OCI-LY1 (cell line): ENCODE measurements around the gene TLE2.

Experiments used
- H2AFZ ChIP-seq: fragments of 200-600 bp; sonication (generic), shearing (Covaris generic); 2 replicates; pipeline ENCODE4 v1.6.0; 2014; ENCODE audit warnings: antibody characterized with exemption, mild to moderate bottlenecking, low read length
- H3F3A ChIP-seq: fragments of 200-600 bp; sonication (generic), shearing (Covaris generic); 2 replicates; pipeline ENCODE4 v1.6.0; 2014; ENCODE audit warnings: mild to moderate bottlenecking, antibody characterized with exemption, low read length, moderate library complexity; ENCODE audit not compliant: insufficient read depth
- H3K27ac ChIP-seq: fragments of 200-600 bp; sonication (generic); 2 replicates; pipeline ENCODE4 v1.5.1; 2014; ENCODE audit warnings: low read length, mixed run types, mild to moderate bottlenecking, low read depth; ENCODE audit not compliant: poor library complexity, severe bottlenecking
- H3K27me3 ChIP-seq: fragments of 200-600 bp; sonication (generic); 2 replicates; pipeline ENCODE4 v1.6.0; 2014; ENCODE audit warnings: antibody characterized with exemption, mild to moderate bottlenecking, low read length, moderate library complexity; ENCODE audit not compliant: insufficient read depth
- H3K36me3 ChIP-seq: fragments of 200-600 bp; sonication (generic); 2 replicates; pipeline ENCODE4 v1.6.1; 2014; ENCODE audit warnings: mild to moderate bottlenecking, antibody characterized with exemption, low read length, moderate library complexity, mixed read lengths; ENCODE audit not compliant: insufficient read depth
- H3K4me1 ChIP-seq: fragments of 200-600 bp; sonication (generic); 2 replicates; pipeline ENCODE4 v1.5.1; 2014; ENCODE audit warnings: mild to moderate bottlenecking, low read length, moderate library complexity; ENCODE audit not compliant: insufficient read depth, severe bottlenecking
- H3K4me2 ChIP-seq: fragments of 200-600 bp; sonication (generic), shearing (Covaris generic); 2 replicates; pipeline ENCODE4 v1.6.1; 2014; ENCODE audit warnings: low read length
- H3K4me3 ChIP-seq: fragments of 200-600 bp; sonication (generic); 2 replicates; pipeline ENCODE4 v1.5.1; 2014; ENCODE audit warnings: low read length, low read depth, mild to moderate bottlenecking, mixed read lengths; ENCODE audit not compliant: poor library complexity, severe bottlenecking
- H3K79me2 ChIP-seq: fragments of 200-600 bp; shearing (Covaris generic); 2 replicates; pipeline ENCODE4 v1.6.1; 2016; ENCODE audit warnings: mixed run types, low read length, mixed read lengths; ENCODE audit not compliant: insufficient read depth
- H3K9ac ChIP-seq: fragments of 200-600 bp; sonication (generic), shearing (Covaris generic); 2 replicates; pipeline ENCODE4 v1.6.1; 2014; ENCODE audit warnings: mild to moderate bottlenecking, low read length, mixed read lengths
- H3K9me2 ChIP-seq: fragments of 200-600 bp; sonication (generic), shearing (Covaris generic); 2 replicates; pipeline ENCODE4 v1.6.1; 2014; ENCODE audit warnings: low read depth, mild to moderate bottlenecking, low read length, mixed read lengths
- H3K9me3 ChIP-seq: fragments of 200-600 bp; shearing (Covaris generic); 2 replicates; pipeline ENCODE4 v1.6.1; 2014; ENCODE audit warnings: low read length, mixed read lengths
- H4K20me1 ChIP-seq: fragments of 200-600 bp; sonication (generic), shearing (Covaris generic); 2 replicates; pipeline ENCODE4 v1.6.0; 2016; ENCODE audit warnings: mild to moderate bottlenecking, low read length; ENCODE audit not compliant: insufficient read depth
- EZH2 ChIP-seq: fragments of 200-600 bp; sonication (generic), shearing (Covaris generic); IDR thresholded peaks from 2 replicates; pipeline ENCODE4 v1.8.0; 2017; ENCODE audit warnings: borderline replicate concordance, mixed run types, mild to moderate bottlenecking, antibody characterized with exemption, low read length, moderate library complexity, mixed read lengths
- TF ChIP-seq, protein P1 (sequence below): fragments of 200-600 bp; sonication (generic), shearing (Covaris generic); IDR thresholded peaks from 2 replicates; pipeline ENCODE4 v1.5.1; 2017; ENCODE audit warnings: mild to moderate bottlenecking, antibody characterized with exemption, low read length, moderate library complexity, mixed read lengths

Gene TLE2

DNA sequence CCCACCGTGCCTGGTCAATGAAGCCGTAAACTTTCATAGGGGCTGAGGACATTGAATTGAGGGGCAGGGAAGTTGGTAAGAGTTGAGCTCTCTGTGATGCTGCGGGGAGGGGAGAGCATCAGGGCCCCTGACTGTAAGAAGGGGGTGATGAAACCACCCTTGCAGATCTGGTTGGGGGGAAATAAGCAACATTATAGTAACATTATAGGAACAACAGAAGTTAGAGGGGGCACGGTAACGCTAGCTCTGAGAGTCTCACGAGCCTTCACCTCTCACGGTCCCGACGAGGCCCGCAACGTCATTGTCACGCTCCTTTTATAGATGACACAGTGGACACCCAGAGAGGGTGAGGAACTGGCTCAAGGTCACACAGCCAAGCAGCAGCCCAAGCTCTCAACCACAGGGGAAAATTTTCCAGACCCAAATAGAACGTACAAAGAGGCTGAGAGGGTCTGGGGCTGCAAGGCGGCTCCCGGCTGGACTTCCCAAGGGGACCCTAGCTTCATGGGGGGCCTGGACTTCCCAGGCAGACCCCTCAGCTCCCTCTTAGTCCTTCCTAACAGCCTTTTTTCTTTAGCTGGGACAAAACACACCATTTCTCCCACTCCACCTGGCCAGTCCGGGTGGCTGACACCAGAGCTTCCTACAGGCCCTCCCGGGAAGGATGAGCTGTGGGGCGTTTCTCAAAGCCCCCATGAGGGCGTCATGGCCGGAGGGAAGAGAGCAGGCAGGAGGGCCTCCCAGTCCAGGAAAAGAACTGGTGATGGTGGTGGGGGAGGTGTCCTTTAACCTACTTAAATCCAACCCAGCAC is 29.1 kb upstream of the TLE2 start:
- TF ChIP-seq EZH2, result no peak
- TF ChIP-seq, protein P1, sequence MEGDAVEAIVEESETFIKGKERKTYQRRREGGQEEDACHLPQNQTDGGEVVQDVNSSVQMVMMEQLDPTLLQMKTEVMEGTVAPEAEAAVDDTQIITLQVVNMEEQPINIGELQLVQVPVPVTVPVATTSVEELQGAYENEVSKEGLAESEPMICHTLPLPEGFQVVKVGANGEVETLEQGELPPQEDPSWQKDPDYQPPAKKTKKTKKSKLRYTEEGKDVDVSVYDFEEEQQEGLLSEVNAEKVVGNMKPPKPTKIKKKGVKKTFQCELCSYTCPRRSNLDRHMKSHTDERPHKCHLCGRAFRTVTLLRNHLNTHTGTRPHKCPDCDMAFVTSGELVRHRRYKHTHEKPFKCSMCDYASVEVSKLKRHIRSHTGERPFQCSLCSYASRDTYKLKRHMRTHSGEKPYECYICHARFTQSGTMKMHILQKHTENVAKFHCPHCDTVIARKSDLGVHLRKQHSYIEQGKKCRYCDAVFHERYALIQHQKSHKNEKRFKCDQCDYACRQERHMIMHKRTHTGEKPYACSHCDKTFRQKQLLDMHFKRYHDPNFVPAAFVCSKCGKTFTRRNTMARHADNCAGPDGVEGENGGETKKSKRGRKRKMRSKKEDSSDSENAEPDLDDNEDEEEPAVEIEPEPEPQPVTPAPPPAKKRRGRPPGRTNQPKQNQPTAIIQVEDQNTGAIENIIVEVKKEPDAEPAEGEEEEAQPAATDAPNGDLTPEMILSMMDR, result no peak
- no peak overlapping the region for H3K9ac ChIP-seq
- H3K4me3 ChIP-seq, result no peak overlapping the region
- no peaks in the 10 kb centered on the region for H3K9me2 ChIP-seq
- no peaks in the 10 kb centered on the region for H3K9me3 ChIP-seq
- H3K4me1 ChIP-seq, result peaks cover 7% of the 10 kb centered on the region
- H3K27ac ChIP-seq, result no peak overlapping the region
- no peaks in the 10 kb centered on the region for H3K27me3 ChIP-seq
- H3K36me3 ChIP-seq, result peaks cover 59% of the 10 kb centered on the region
- H3K4me2 ChIP-seq, result no peak overlapping the region
- no peak overlapping the region for H2AFZ ChIP-seq
- H4K20me1 ChIP-seq, result no peaks in the 10 kb centered on the region
- no peaks in the 10 kb centered on the region for H3K79me2 ChIP-seq
- H3F3A ChIP-seq, result peaks cover 5% of the 10 kb centered on the region

DNA sequence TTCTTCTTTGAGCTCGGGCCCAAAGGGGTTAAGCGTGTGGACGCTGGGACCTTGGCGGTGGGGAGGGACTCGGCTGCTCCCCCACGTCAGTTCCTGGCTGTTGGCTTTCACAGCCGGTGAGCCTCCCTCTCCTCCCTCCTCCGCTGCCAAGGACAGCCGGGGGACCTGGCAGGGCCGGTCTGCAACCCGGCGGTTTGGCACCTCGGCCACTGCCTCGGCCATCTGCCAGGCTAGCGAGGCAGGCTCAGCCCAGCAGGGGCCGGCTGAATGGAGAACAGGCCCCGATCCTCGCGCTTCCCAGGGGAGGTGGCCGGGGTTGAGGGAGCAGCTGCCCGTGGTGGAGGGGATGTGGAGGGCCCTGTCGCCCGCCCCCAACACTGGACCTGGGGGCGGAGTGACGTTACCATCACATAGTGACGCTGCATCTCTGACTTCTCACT is 28.2 kb upstream of the TLE2 start:
- H4K20me1 ChIP-seq, result no peaks in the 10 kb centered on the region
- H3K9ac ChIP-seq, result no peak overlapping the region

DNA sequence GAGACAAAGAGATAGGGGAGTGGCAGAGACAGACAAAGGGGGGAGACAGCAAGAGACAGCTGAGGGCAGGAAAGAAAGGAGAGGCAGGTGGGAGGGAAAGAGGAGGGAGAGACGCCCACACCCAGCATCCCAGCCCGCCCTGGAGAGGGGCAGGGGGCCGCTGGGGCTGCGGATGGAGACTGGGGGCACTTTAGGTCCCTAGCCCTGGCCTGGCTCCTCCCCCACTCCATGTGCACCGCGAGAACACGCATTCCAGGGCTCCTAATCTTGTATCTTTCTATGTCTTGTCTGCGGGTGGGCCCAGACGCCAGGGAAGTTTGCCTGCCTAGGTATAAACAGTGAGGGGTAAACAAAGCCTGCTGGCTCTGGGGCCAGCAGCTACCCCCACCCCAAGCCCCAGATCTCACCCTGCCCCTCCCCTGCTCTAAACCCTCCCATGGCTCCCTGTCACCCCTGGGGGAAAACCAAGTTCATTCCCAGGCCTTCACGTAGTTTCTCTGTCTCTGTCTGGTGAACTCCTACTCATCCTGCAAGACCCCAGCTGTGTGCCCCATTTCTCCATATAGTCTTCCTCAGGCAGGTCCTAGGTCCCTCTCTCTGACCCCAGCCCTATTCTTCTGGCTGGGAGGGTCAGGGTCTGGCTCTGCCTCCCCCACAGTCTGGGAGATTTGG is 27.5 kb upstream of the TLE2 start:
- Histone ChIP-seq H4K20me1 (no peaks in the 10 kb centered on the region), H3K9me3 (no peaks in the 10 kb centered on the region), H3K79me2 (no peaks in the 10 kb centered on the region), H3K9me2 (no peaks in the 10 kb centered on the region), H3K4me1 (peaks cover 7% of the 10 kb centered on the region), H3K36me3 (peaks cover 62% of the 10 kb centered on the region), H2AFZ (no peak overlapping the region), H3K27ac (no peak overlapping the region), H3K4me2 (no peak overlapping the region), H3K4me3 (no peak overlapping the region), H3K9ac (no peak overlapping the region), H3F3A (peaks cover 5% of the 10 kb centered on the region), H3K27me3 (no peaks in the 10 kb centered on the region)
- TF ChIP-seq, protein P1, result no peak
- TF ChIP-seq EZH2, result no peak

More for the DNA sequence above, 28.2 kb upstream of the TLE2 start:
- no peak overlapping the region for H3K4me3 ChIP-seq
- no peaks in the 10 kb centered on the region for H3K79me2 ChIP-seq
- peaks cover 5% of the 10 kb centered on the region for H3F3A ChIP-seq
- H3K27ac ChIP-seq, result no peak overlapping the region
- no peak overlapping the region for H2AFZ ChIP-seq
- H3K9me3 ChIP-seq, result no peaks in the 10 kb centered on the region
- H3K9me2 ChIP-seq, result no peaks in the 10 kb centered on the region
- H3K4me2 ChIP-seq, result no peak overlapping the region
- H3K36me3 ChIP-seq, result peaks cover 62% of the 10 kb centered on the region
- no peaks in the 10 kb centered on the region for H3K27me3 ChIP-seq
- TF ChIP-seq EZH2, result no peak
- TF ChIP-seq, protein P1, result no peak
- peaks cover 7% of the 10 kb centered on the region for H3K4me1 ChIP-seq
